Suppressor macrophage treated with lipopolysaccharide for 1 hour (primary cell): ENCODE results near the gene PKHD1.

Experiments used
- DNase-seq, 3 donors: peaks; one replicate each; pipeline ENCODE4 v3.0.0-alpha.2; 2020 to 2022

Gene PKHD1

GRCh38 chr6:51765230-51765629, 322.2 kb downstream of the PKHD1 start:
- DNase-seq = no peak

- peak in 2 of 3 donors; percentile 11 to 21 for DNase-seq
These were observed 333.8 kb downstream of the PKHD1 start for GRCh38 chr6:51753635-51754034.

GRCh38 chr6:51743999-51744398, 343.4 kb downstream of the PKHD1 start:
- no peak for DNase-seq

- no peak for DNase-seq
These were observed 346.8 kb downstream of the PKHD1 start for GRCh38 chr6:51740658-51741057.

- DNase-seq = no peak
These were observed 348.8 kb downstream of the PKHD1 start for GRCh38 chr6:51738614-51739013.

- no peak for DNase-seq
These were observed 349.6 kb downstream of the PKHD1 start for GRCh38 chr6:51737580-51738360.

- DNase-seq = no peak
These were observed 362.3 kb downstream of the PKHD1 start for GRCh38 chr6:51725155-51725554.

- no peak for DNase-seq
These were observed 367.1 kb downstream of the PKHD1 start for GRCh38 chr6:51720327-51720726.

- no peak for DNase-seq
These were observed 368.1 kb downstream of the PKHD1 start for GRCh38 chr6:51719297-51719696.

GRCh38 chr6:51718533-51718932, 368.9 kb downstream of the PKHD1 start:
- no peak for DNase-seq

GRCh38 chr6:51717477-51717876, 369.9 kb downstream of the PKHD1 start:
- no peak for DNase-seq

GRCh38 chr6:51711876-51712275, 375.5 kb downstream of the PKHD1 start:
- DNase-seq = no peak

- no peak for DNase-seq
These were observed 381.3 kb downstream of the PKHD1 start for GRCh38 chr6:51706086-51706485.

GRCh38 chr6:51704932-51705540, 382.4 kb downstream of the PKHD1 start:
- DNase-seq = no peak

- DNase-seq = no peak
These were observed 384.6 kb downstream of the PKHD1 start for GRCh38 chr6:51702851-51703250.

- DNase-seq = no peak
These were observed 402.8 kb downstream of the PKHD1 start for GRCh38 chr6:51684603-51685002.

- no peak for DNase-seq
These were observed 403.4 kb downstream of the PKHD1 start for GRCh38 chr6:51684038-51684437.

GRCh38 chr6:51678905-51679620, 408.4 kb downstream of the PKHD1 start:
- no peak for DNase-seq

GRCh38 chr6:51678274-51678673, 409.1 kb downstream of the PKHD1 start:
- DNase-seq = no peak

- no peak for DNase-seq
These were observed 411.5 kb downstream of the PKHD1 start for GRCh38 chr6:51675922-51676275.

GRCh38 chr6:51675020-51675921, 412.1 kb downstream of the PKHD1 start:
- DNase-seq = no peak

GRCh38 chr6:51663525-51663924, 423.9 kb downstream of the PKHD1 start:
- DNase-seq = no peak

GRCh38 chr6:51660767-51661166, 426.6 kb downstream of the PKHD1 start:
- no peak for DNase-seq
